Stomach (tissue), 9 donors: ENCODE results near the gene NCOA5. TPM values are rescaled to one million over a fixed set of nuclear protein-coding genes. Genes with fewer than 3 reads are reported as not detected.
A peak's percentile ranks its signal among the peaks of the same experiment; 100 is the strongest.

Experiments used
- DNase-seq, 2 donors: peaks; one replicate each; pipeline versions ENCODE4 v3.0.0 to v3.0.0-alpha.2; 2013 to 2019
- H3K27ac ChIP-seq, 5 donors: fragments of 200-600 bp in 4 of 5; sonication (generic) in 4 of 5; one replicate each; pipeline ENCODE4 v1.5.1; 2013 to 2019; ENCODE audit warnings: mild to moderate bottlenecking in 1 of 5, moderate library complexity in 1 of 5
- H3K27me3 ChIP-seq, 3 donors: fragments of 200-600 bp; sonication (generic); one replicate each; pipeline ENCODE4 v1.5.1; 2017 to 2019; ENCODE audit warnings: mixed run types in 1 of 3
- H3K36me3 ChIP-seq, 4 donors: fragments of 200-600 bp; sonication (generic); 1 replicate in 3 of 4; 2 replicates in 1 of 4; pipeline ENCODE4 v1.5.1; 2016 to 2019
- H3K4me1 ChIP-seq, 4 donors: fragments of 200-600 bp; sonication (generic); one replicate each; pipeline ENCODE4 v1.5.1; 2016 to 2019
- H3K4me3 ChIP-seq, 4 donors: fragments of 200-600 bp; sonication (generic) in 3 of 4; one replicate each; pipeline ENCODE4 v1.5.1; 2016 to 2019; ENCODE audit warnings: mild to moderate bottlenecking in 1 of 4
- H3K9me3 ChIP-seq, 4 donors: fragments of 200-600 bp; sonication (generic); one replicate each; pipeline ENCODE4 v1.5.1; 2016 to 2019
- CTCF ChIP-seq, 7 experiments: fragments of 450-650 bp in 4 of 7; fragments of 200-600 bp in 3 of 7; sonication (generic) in 3 of 7; IDR thresholded peaks; one replicate each; pipeline ENCODE4 v1.5.1; 2016 to 2019; ENCODE audit warnings: antibody characterized with exemption in 7 of 7, control low read depth in 2 of 7, mild to moderate bottlenecking in 1 of 7
- EP300 ChIP-seq: sonication (generic); formaldehyde crosslinking; IDR thresholded peaks from one replicate; pipeline ENCODE4 v1.6.1; 2017; ENCODE audit warnings: antibody characterized with exemption
- POLR2A ChIP-seq, 4 donors: fragments of 450-650 bp; IDR thresholded peaks; one replicate each; pipeline ENCODE4 v1.6.1; 2016; ENCODE audit warnings: antibody characterized with exemption in 4 of 4, control low read depth in 2 of 4, mild to moderate bottlenecking in 1 of 4, moderate library complexity in 1 of 4
- POLR2AphosphoS5 ChIP-seq, 3 donors: sonication (generic); formaldehyde crosslinking; IDR thresholded peaks; one replicate each; pipeline ENCODE4 v1.6.1; 2016; ENCODE audit warnings: antibody characterized with exemption in 3 of 3
- WGBS, 5 donors: extraction: QIAGEN DNeasy Blood & Tissue Kit in 3 of 5; methylation state at CpG; one replicate each; pipeline versions ENCODE4 v1.1.5 to v1.1.7; 2013 to 2018; 5-methylcytosine and 5-hydroxymethylcytosine counted together
- intact Hi-C: fragments of 100-400 bp; cut with DNase I; formaldehyde crosslinking; loops from one replicate; pipeline ENCODE4 v1.15.1; 2023; ENCODE audit warnings: low total_unique reads
- polyA plus RNA-seq, 3 donors: library from polyadenylated mRNA; stranded (reverse); fragments of 200-250 nt; gene quantifications; one replicate each; pipeline ENCODE4 v1.2.3, GENCODE V29; 2013
- total RNA-seq, 5 donors: library from RNA; depleted of rRNA; stranded (reverse); fragments of >200 nt; gene quantifications; one replicate each; pipeline versions ENCODE4 v1.1.0 to v1.2.3, GENCODE V29; 2014 to 2016
- donor health status: healthy with polysubstance abuse.
- donor health status: Bipolar disorder and iron deficiency.
- donor health status: healthy.

NCOA5 gene
- total and polyA plus RNA-seq, 8 donors, result 4.3 to 58.9 (median 11.4) TPM

- Histone ChIP-seq H3K4me3 (no peak overlapping the region), H3K36me3 (peaks cover 8 to 57% (median 40%) of the 10 kb centered on the region in 4 donors), H3K9me3 (no peaks in the 10 kb centered on the region), H3K4me1 (peaks cover 0 to 42% (median 28%) of the 10 kb centered on the region in 4 donors), H3K27ac (no peak overlapping the region), H3K27me3 (no peaks in the 10 kb centered on the region)
- TF ChIP-seq CTCF (IDR thresholded peaks at IDR 0.05) (no peak), EP300 (no peak)
- DNase-seq, result peak in 1 of 2 donors; percentile 13
- 80 to 94% (median 85%) methylated on average over 13 to 15 of the region's 15 CpGs for WGBS, 5 donors
- intact Hi-C loops, result no loop called here
These were observed 33.0 kb upstream of the NCOA5 start for GRCh38 chr20:46122516-46123481.

- no peak overlapping the region for H3K27ac ChIP-seq
- 72 to 80% (median 76%) methylated on average over 11 of the region's 11 CpGs for whole genome bisulfite sequencing, 5 donors
- TF ChIP-seq EP300, result no peak
- TF ChIP-seq POLR2AphosphoS5 (IDR thresholded peaks at IDR 0.05), result no peak
- no peak for TF ChIP-seq CTCF (IDR thresholded peaks at IDR 0.05)
- TF ChIP-seq POLR2A (IDR thresholded peaks at IDR 0.05), result no peak
These were observed 32.3 kb upstream of the NCOA5 start for GRCh38 chr20:46122071-46122470.

GRCh38 chr20:46121184-46121930 is 31.6 kb upstream of the NCOA5 start:
- H3K36me3 ChIP-seq, result peaks cover 8 to 44% (median 38%) of the 10 kb centered on the region in 4 donors
- no peaks in the 10 kb centered on the region for H3K9me3 ChIP-seq
- no peaks in the 10 kb centered on the region for H3K27me3 ChIP-seq
- H3K27ac ChIP-seq, result peak overlapping the region in 2 of 5 donors; percentile 42 to 56
- no peak for DNase-seq
- TF ChIP-seq CTCF (IDR thresholded peaks at IDR 0.05), result no peak
- no peak for TF ChIP-seq POLR2A (IDR thresholded peaks at IDR 0.05)
- TF ChIP-seq EP300, result no peak
- TF ChIP-seq POLR2AphosphoS5 (IDR thresholded peaks at IDR 0.05), result no peak
- 48 to 66% (median 50%) methylated on average over 2 of the region's 2 CpGs for WGBS, 5 donors
- intact Hi-C loops, result no loop called here
- peaks cover 0 to 50% (median 36%) of the 10 kb centered on the region in 4 donors for H3K4me1 ChIP-seq
- no peak overlapping the region for H3K4me3 ChIP-seq

More at GRCh38 chr20:46122071-46122470, 32.3 kb upstream of the NCOA5 start:
- peak in 1 of 2 donors; percentile 10 for DNase-seq
- no peaks in the 10 kb centered on the region for H3K27me3 ChIP-seq
- peaks cover 0 to 49% (median 35%) of the 10 kb centered on the region in 4 donors for H3K4me1 ChIP-seq
- H3K9me3 ChIP-seq, result no peaks in the 10 kb centered on the region
- peaks cover 8 to 51% (median 40%) of the 10 kb centered on the region in 4 donors for H3K36me3 ChIP-seq
- no peak overlapping the region for H3K4me3 ChIP-seq
- intact Hi-C loops, result no loop called here

- Histone ChIP-seq H3K36me3 (peaks cover 8 to 32% (median 30%) of the 10 kb centered on the region in 4 donors), H3K4me1 (peaks cover 0 to 50% (median 36%) of the 10 kb centered on the region in 4 donors), H3K27me3 (no peaks in the 10 kb centered on the region), H3K4me3 (no peak overlapping the region), H3K27ac (peak overlapping the region in 1 of 5 donors; percentile 42), H3K9me3 (no peaks in the 10 kb centered on the region)
- intact Hi-C loops, result no loop called here
- WGBS, 5 donors, result 86 to 97% (median 87%) methylated on average over 2 of the region's 2 CpGs
- DNase-seq, result no peak
- TF ChIP-seq POLR2A (IDR thresholded peaks at IDR 0.05) (no peak), POLR2AphosphoS5 (IDR thresholded peaks at IDR 0.05) (no peak), EP300 (no peak), CTCF (IDR thresholded peaks at IDR 0.05) (no peak)
These were observed 30.4 kb upstream of the NCOA5 start for GRCh38 chr20:46120136-46120535.
